HG03175 (cell line): ENCODE data around the gene PDZD4.

Experiments
- ATAC-seq: cut with Tn5 transposase; IDR thresholded peaks from one replicate; pipeline ENCODE4 v1.9.1; 2021; ENCODE audit warnings: mild to moderate bottlenecking, moderate library complexity; ENCODE audit not compliant: unreplicated experiment

Gene PDZD4

DNA sequence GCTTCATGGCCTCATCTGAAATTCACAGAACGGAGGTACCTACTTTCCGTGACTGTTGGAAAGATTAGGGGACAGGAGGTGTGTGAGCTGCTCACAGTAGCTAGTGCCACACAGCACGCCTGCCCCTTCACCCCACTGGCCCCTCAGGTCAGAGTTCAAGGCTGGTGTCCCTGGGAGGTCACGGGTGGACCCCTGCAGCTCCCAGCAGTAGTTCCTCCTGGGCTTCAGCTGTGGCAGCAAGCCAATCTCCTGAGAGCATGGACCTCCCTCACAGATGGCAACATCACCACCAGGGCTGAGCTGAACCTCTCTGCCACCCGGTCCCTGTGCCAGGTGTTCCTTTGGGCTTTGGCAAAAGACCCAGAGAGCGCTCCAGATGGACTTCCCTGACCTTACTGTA, 38.0 kb downstream of the PDZD4 start:
- no peak for ATAC-seq

DNA sequence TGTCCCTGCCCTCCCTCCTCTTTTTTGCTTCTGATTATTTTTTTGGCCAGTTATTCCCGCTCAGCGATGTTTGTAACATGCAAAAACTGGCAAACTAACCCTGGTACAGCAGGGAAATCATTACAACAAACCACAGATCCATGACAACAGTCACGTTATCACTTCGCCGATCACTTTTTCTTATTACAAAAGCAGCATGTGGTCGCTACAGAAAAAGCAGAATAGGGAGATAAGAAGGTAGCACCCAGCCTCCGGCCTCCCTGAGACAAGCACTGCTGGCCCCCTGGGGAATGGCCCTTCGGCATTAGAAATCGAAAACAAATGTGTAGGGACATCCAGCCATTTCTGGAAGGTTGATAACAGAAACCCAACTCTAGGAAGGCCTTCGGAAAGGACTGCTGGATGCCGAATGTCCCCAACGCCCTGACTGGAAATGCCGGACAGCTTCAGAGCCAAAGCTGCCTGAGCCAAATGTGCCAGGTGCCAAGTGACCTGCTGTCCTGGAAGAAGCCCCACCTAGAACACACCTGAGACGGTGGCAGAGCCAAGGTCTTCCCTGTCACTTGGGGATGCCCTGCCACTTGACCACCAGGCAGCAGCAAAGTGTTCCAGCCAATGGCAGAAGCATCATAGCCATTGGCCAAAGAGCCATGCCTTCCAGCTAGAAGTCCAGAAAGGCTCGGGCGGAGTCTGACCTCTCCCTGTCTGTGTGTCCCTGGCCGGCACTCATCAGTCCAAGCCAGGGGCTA, 39.1 kb downstream of the PDZD4 start:
- no peak for ATAC-seq

GRCh38 chrX:153789654-153790053, 40.7 kb downstream of the PDZD4 start:
- no peak for ATAC-seq

- no peak for ATAC-seq
Measured at GRCh38 chrX:153786669-153787068, 43.7 kb downstream of the PDZD4 start.

GRCh38 chrX:153784325-153784967, 45.9 kb downstream of the PDZD4 start:
- no peak for ATAC-seq

DNA sequence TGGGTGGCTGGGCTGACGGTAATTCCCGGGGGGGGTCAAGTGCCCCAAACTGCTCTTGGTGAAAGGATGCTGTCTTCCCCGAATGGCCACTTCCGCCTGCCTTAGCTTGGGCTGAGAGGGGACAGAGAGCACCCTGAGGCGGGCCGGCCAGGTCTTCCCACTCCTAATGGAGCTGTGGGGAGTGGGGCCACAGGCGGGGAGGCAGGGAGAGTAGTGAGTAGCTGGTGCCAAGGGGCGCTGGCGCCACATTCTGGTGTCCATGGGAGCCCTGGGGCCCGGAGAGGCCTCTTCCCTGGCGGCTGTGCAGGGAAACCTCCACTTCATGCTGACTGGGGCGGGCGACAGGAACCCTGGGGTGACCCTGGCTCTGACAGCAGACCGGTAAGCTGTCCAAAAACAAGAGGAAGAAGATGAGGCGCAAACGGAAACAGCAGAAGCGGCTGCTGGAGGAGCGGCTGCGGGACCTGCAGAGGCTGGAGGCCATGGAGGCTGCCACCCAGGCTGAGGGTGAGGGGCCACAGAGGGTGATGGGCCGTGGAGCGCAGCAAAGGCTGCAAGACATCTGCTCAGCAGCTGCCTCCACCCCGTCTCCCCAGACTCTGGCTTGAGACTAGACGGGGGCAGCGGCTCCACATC, 46.8 kb downstream of the PDZD4 start:
- no peak for ATAC-seq

- ATAC-seq, result no peak
Measured at GRCh38 chrX:153782871-153783270, 47.5 kb downstream of the PDZD4 start.

DNA sequence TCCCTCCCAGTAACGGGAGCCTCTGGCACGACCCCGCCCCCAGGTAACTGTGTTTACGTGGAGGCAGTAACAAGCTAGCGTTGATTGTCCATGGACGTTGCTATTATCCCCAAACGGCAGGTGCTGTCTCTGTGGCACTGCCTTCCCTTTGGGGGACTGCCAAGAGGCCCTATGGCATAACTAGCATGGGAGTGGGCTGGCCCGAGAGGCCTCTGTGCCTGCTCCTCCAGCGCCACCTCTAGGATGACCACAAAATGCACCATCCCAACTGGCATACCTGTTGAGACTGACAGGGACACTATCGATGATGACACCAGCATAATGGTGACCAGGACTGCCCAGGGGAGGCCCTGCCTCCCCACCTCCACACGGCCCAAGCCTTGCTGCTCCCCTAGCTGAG, 48.0 kb downstream of the PDZD4 start:
- no peak for ATAC-seq

DNA sequence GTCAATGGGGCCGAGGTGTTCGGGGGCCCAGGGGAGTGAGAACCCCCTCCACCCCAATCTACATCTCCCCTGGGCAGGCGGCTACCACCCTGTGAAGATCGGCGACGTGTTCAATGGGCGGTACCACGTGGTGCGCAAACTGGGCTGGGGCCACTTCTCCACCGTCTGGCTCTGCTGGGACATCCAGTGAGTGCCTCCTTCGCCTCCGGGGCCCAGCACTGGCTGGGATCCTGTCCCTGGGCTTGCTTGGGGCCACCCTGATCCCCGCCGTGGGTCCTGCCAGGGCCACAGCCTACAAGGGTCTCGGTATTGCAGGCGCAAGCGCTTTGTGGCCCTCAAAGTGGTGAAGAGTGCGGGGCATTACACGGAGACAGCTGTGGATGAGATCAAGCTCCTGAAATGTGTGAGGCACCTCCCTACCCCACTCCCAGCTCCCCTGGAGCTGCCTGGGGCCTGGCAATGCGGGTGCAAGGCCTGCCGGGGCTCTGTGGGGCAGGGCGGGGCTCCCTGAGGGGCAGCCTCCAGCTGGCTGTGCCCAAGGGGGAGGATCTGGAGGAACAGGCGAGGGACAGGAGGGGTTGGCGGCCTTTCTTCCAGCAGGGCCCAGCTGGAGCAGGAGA, 48.8 kb downstream of the PDZD4 start:
- no peak for ATAC-seq

GRCh38 chrX:153780678-153781427, 49.5 kb downstream of the PDZD4 start, which contains the start of gene SRPK3:
TSS of gene SRPK3 (plus strand) at chrX:153781041. CDS start at chrX:153781087, 46 bp downstream.
- no peak for ATAC-seq

DNA sequence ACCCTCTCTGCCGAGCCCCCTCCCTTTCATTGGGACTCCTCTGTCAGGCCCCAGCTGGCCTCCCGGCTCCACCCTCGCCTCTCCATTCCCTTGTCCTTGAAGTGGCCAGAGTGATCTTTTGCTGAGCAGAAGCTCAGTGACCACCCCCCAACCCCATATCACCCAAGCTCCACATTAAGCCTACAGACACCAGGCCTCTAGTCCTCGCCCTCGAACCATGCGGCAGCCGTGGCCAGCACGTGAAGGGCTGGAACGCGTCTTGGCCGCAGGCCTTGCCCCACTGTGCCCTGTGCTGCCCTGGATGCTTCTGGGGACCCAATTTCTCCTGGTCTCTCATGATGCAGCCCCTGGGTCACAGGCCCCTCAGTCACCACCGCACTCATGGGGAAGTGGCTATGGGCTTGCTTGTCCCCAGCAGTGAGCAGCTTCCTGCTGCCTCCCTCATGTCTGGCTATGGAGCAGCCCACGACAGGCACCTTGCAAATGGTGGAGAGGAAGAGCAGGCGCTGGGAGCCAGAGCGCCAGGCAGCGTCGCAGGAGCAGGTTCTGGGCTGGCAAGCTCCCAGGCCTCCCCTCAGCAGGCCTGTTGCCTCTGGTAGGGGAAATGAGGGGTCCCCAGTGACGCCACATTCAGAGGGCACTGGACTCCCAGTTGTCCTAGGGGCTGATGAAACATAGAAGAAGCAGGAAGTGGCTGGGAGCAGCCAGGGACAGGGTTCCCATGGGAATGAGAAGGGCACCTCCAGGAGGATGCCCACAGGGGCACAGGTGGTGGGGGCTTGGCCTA, 50.3 kb downstream of the PDZD4 start:
- no peak for ATAC-seq

- ATAC-seq, result no peak
Measured at GRCh38 chrX:153778684-153779101, 51.7 kb downstream of the PDZD4 start.

- ATAC-seq, result no peak
Measured at GRCh38 chrX:153778181-153778580, 52.2 kb downstream of the PDZD4 start.

GRCh38 chrX:153777261-153778090, 52.9 kb downstream of the PDZD4 start:
- ATAC-seq, result no peak

DNA sequence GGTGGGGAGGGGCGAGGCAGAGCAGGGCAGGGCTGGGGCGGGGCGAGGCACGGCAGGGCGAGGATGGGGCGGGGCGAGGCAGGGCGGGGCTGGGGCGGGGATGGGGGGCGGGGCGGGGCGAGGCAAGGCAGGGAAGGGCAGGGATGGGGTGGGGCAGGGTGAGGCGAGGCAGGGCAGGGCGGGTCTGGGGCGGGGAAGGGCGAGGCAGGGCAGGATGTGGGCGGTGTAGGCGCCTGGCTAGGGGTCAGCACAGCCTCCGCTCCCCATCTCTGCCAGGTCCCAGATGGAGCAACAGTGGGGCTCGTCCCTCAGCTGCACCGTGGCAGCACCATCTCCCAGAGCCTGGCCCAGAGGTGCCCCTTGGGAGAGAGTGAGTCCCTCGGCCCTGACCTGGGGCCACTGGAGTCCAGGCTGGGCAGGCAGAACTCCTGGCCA, 53.7 kb downstream of the PDZD4 start:
- ATAC-seq, result no peak

DNA sequence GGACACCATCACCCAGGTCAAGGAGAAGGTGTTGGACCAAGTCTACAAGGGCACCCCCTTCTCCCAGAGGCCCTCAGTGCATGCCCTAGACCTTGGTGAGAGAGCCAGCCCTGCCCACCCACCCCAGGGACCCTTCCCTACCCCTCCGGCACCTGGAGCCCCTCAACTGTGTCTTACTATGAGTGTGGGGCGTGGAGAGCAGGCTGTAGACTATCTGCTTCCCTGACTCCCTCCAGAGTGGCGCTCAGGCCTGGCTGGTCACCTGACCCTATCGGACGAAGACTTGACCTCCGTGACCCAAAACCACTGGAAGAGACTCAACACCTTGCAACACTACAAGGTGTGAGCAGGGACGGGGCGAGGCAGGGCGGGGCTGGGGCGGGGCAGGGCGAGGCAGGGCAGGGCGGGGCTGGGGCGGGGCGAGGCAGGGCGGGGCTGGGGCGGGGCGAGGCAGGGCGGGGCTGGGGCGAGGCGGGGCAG, 54.2 kb downstream of the PDZD4 start:
- no peak for ATAC-seq

DNA sequence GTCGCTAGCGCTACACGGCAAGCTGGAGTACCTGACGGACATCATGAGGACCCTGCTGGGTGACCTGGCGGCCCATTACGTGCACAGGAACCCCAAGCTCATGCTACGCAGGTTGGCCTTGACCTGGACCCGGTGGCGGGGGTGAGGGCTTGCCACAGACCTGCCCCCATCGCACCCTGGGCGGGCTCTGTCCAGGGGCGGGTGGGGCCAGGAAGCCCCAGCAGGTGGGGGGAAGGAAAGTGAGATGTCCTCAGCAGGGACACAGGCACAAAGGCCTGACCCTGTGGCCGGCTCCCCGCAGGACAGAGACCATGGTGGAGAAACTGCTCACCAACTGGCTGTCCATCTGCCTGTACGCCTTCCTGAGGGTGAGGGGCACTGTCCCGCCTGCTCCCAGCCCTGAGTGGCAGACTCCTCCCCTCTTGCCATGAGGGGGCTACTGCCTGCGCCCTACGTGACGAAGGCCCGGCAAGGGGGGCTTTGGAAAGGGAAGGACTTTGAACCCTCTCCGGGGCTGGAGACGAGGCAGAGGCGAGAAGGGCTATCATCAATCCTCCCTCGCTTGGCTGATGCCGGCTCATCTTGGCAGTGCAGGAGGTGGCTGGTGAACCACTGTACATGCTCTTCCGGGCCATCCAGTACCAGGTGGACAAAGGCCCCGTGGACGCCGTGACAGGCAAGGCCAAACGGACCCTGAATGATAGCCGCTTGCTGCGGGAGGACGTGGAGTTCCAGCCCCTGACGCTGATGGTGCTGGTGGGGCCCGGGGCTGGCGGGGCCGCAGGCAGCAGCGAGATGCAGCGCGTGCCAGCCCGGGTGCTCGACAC, 54.8 kb downstream of the PDZD4 start:
- no peak for ATAC-seq
